HG02943 (cell line): ENCODE data around the gene ZNF30.
"Not testable (repeated sequence)": the region's sequence is repeated elsewhere in the genome, so short reads cannot be mapped to it uniquely, and the experiment has no call there.

Experiments used
- ATAC-seq: cut with Tn5 transposase; IDR thresholded peaks from one replicate; pipeline ENCODE4 v1.9.1; 2021; ENCODE audit warnings: mild to moderate bottlenecking, low read depth, moderate library complexity; ENCODE audit not compliant: unreplicated experiment

Gene ZNF30

GRCh38 chr19:34959021-34959420 lies 32.3 kb downstream of the ZNF30 start:
- no peak for ATAC-seq

GRCh38 chr19:34960103-34960805 lies 33.6 kb downstream of the ZNF30 start:
- no peak for ATAC-seq

- ATAC-seq = no peak
These were observed 34.4 kb downstream of the ZNF30 start for GRCh38 chr19:34960940-34961679.

- ATAC-seq = no peak
These were observed 35.3 kb downstream of the ZNF30 start for GRCh38 chr19:34961775-34962686.

GRCh38 chr19:34962687-34963572 lies 36.2 kb downstream of the ZNF30 start:
- ATAC-seq = no peak

- peak; percentile 63 for ATAC-seq
These were observed 37.1 kb downstream of the ZNF30 start, which contains the start of gene ZNF792 for GRCh38 chr19:34963573-34964406. ZNF792 (minus strand) TSS chr19:34964229; CDS start chr19:34963662, 567 bp downstream.

GRCh38 chr19:34964598-34964997 lies 37.9 kb downstream of the ZNF30 start:
- no peak for ATAC-seq

GRCh38 chr19:34965505-34965904 lies 38.8 kb downstream of the ZNF30 start:
- ATAC-seq = not testable (repeated sequence)

- no peak for ATAC-seq
These were observed 40.8 kb downstream of the ZNF30 start for GRCh38 chr19:34967551-34967950.

GRCh38 chr19:34969721-34970120 lies 43.0 kb downstream of the ZNF30 start:
- no peak for ATAC-seq

GRCh38 chr19:34970185-34970780 lies 43.6 kb downstream of the ZNF30 start:
- ATAC-seq = not testable (repeated sequence)

- no peak for ATAC-seq
These were observed 45.5 kb downstream of the ZNF30 start for GRCh38 chr19:34972163-34972705.

GRCh38 chr19:34974646-34975045 lies 47.9 kb downstream of the ZNF30 start:
- ATAC-seq = no peak

GRCh38 chr19:34975056-34975455 lies 48.4 kb downstream of the ZNF30 start:
- ATAC-seq = no peak

- no peak for ATAC-seq
These were observed 49.9 kb downstream of the ZNF30 start for GRCh38 chr19:34976611-34977010.

- ATAC-seq = no peak
These were observed 53.3 kb downstream of the ZNF30 start for GRCh38 chr19:34979819-34980640.

- ATAC-seq = no peak
These were observed 55.6 kb downstream of the ZNF30 start for GRCh38 chr19:34982275-34982674.
